Osteoblast (primary cell): ENCODE data around the gene ACAP1. TPM values are rescaled to one million over a fixed set of nuclear protein-coding genes. Genes with fewer than 3 reads are reported as not detected.

Experiments
- DNase-seq: peaks from one replicate; pipeline ENCODE4 v3.0.0; 2011; ENCODE audit warnings: low spot score, mixed read lengths; ENCODE audit not compliant: insufficient read length; ENCODE audit errors: missing footprints
- H2AFZ ChIP-seq: 2 replicates; pipeline ENCODE4 v1.6.0; 2011; ENCODE audit warnings: mild to moderate bottlenecking, low read length
- H3K27ac ChIP-seq: 2 replicates; pipeline ENCODE4 v1.5.1; 2011; ENCODE audit warnings: mild to moderate bottlenecking, low read depth, low read length, moderate library complexity
- H3K27me3 ChIP-seq: 2 replicates; pipeline ENCODE4 v1.6.0; 2012; ENCODE audit warnings: mild to moderate bottlenecking, control low read depth, inconsistent platforms, low read length, moderate library complexity; ENCODE audit not compliant: insufficient read depth
- H3K36me3 ChIP-seq: 2 replicates; pipeline ENCODE4 v1.5.1; 2011; ENCODE audit warnings: mild to moderate bottlenecking, low read length, control low read depth, moderate library complexity; ENCODE audit not compliant: insufficient read depth
- H3K4me1 ChIP-seq: 2 replicates; pipeline ENCODE4 v1.5.1; 2011; ENCODE audit warnings: mild to moderate bottlenecking, low read length, control low read depth, moderate library complexity; ENCODE audit not compliant: insufficient read depth
- H3K4me2 ChIP-seq: 2 replicates; pipeline ENCODE4 v1.6.0; 2011; ENCODE audit warnings: mild to moderate bottlenecking, low read length; ENCODE audit not compliant: insufficient read depth
- H3K4me3 ChIP-seq: fragments of 200-600 bp; sonication (generic); 3 replicates; pipeline ENCODE4 v1.5.1; 2012; ENCODE audit warnings: mild to moderate bottlenecking, low read length, inconsistent platforms; ENCODE audit not compliant: insufficient read depth
- H3K79me2 ChIP-seq: 2 replicates; pipeline ENCODE4 v1.6.0; 2012; ENCODE audit warnings: mild to moderate bottlenecking, low read length, control low read depth, inconsistent platforms; ENCODE audit not compliant: insufficient read depth
- H3K9me3 ChIP-seq: 2 replicates; pipeline ENCODE4 v1.5.1; 2011; ENCODE audit warnings: low read depth, low read length, control low read depth
- H4K20me1 ChIP-seq: 2 replicates; pipeline ENCODE4 v1.6.0; 2012; ENCODE audit warnings: mild to moderate bottlenecking, low read length, control low read depth; ENCODE audit not compliant: insufficient read depth
- total RNA-seq: library from RNA; depleted of rRNA; stranded (reverse); fragments of >200 nt; gene quantifications from 2 replicates; pipeline ENCODE4 v1.2.3, GENCODE V29; 2012
- TF ChIP-seq, protein P1 (sequence below): IDR thresholded peaks from 2 replicates; pipeline ENCODE4 v1.5.1; 2011; ENCODE audit warnings: mild to moderate bottlenecking, low read depth, low read length, moderate library complexity; ENCODE audit errors: extremely low read depth

ACAP1 gene
- total RNA-seq, 1 donor = not detected

DNA sequence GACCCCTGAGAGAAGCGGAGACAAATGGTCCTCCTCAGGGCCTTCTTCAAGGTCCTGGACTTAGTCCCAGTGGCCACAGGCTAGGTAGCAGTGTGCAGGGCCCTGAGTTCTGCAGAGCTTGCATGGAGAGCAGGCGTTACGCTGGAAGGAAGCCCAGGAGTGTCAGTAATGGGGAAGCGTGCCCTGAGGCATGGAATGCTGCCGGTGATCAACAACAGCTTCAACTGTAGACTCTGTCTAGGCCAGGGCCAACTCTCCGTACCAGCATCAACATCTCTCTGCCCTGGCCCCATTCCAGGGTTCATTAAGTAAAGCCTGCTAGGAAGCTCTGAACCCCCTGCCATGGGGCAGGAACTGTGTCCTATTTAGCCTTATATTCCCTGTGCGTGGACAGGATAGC is 44.0 kb downstream of the ACAP1 start:
- Histone ChIP-seq H3K79me2 (no peaks in the 10 kb centered on the region), H3K36me3 (no peaks in the 10 kb centered on the region), H3K9me3 (peaks cover 5% of the 10 kb centered on the region), H4K20me1 (no peaks in the 10 kb centered on the region), H3K4me2 (peak overlapping the region; percentile 39), H3K4me1 (peaks cover 3% of the 10 kb centered on the region), H3K27me3 (peaks cover 48% of the 10 kb centered on the region), H3K4me3 (no peak overlapping the region), H3K27ac (no peak overlapping the region), H2AFZ (no peak overlapping the region)
- DNase-seq = peak; percentile 91
- TF ChIP-seq, protein P1, sequence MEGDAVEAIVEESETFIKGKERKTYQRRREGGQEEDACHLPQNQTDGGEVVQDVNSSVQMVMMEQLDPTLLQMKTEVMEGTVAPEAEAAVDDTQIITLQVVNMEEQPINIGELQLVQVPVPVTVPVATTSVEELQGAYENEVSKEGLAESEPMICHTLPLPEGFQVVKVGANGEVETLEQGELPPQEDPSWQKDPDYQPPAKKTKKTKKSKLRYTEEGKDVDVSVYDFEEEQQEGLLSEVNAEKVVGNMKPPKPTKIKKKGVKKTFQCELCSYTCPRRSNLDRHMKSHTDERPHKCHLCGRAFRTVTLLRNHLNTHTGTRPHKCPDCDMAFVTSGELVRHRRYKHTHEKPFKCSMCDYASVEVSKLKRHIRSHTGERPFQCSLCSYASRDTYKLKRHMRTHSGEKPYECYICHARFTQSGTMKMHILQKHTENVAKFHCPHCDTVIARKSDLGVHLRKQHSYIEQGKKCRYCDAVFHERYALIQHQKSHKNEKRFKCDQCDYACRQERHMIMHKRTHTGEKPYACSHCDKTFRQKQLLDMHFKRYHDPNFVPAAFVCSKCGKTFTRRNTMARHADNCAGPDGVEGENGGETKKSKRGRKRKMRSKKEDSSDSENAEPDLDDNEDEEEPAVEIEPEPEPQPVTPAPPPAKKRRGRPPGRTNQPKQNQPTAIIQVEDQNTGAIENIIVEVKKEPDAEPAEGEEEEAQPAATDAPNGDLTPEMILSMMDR = no peak

DNA sequence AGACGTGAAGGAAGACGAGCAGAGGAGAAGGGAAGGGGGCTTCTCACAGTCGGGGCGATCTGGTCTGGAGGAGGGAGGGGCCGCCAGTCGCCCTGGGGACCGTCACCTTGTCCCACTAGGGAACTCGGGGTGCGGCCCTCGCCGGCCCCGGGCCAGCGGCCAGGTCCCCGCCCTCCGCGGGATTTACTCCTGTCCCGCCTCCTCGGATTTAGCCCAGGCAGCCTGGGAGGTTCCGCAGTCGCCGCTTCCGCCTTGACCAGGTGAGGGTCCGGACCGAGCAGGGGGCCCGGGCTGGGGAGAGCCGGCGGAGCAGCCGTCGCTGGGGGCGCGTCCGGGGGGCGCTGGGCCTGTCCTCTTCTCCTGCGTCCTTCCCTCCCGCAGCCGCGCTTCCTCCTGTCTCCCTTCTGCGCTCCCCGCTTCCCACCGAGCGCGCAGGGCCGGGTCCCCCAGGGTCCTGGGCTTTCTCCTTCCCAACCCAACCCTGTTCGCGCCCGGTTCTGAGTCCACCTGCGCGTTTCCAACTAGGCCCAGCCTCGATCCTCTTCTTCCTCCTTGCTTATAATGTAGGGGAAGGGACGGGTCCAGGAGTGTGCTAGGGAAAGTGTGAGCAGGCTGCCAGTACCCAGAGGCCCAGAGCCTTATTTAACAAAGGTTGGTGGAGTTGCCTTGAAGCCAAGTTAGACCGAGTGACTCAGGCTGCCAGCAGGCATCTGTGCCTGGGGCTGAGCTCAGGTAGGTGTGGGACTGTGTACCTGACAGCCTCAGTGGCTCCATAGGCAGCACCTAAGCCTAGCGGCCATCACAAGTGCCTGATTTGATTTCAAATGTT is 44.7 kb downstream of the ACAP1 start, which contains the start of gene TNK1:
TNK1 (plus strand) TSS at position 235 of the 829 bp plus-strand sequence. CDS start 1,838 bp downstream, outside the sequence.
- Histone ChIP-seq H4K20me1 (no peaks in the 10 kb centered on the region), H3K4me2 (peak within 1 kb of the TSS; percentile 39), H3K27me3 (peaks cover 48% of the 10 kb centered on the region), H3K4me1 (peaks cover 3% of the 10 kb centered on the region), H3K79me2 (no peaks in the 10 kb centered on the region), H2AFZ (no peak within 1 kb of the TSS), H3K4me3 (peak within 1 kb of the TSS; percentile 30), H3K9me3 (peaks cover 5% of the 10 kb centered on the region), H3K36me3 (no peaks in the 10 kb centered on the region), H3K27ac (no peak within 1 kb of the TSS)
- TF ChIP-seq, protein P1 = no peak
- peak; percentile 85 for DNase-seq

DNA sequence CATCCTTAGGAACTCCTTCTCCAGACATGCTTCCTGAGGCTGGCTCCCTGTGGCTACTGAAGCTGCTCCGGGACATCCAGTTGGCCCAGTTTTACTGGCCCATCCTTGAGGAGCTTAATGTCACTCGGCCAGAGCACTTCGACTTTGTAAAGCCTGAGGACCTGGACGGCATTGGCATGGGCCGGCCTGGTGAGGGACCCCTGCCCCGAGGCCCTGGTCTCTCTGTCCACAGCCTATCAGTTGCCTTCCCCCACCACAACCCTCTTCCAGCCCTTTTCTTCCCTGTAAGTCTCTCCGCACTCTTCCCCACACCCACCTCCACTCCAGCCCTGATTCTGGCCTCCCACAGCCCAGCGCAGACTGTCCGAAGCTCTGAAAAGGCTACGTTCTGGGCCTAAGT is 46.6 kb downstream of the ACAP1 start:
- no peaks in the 10 kb centered on the region for H3K36me3 ChIP-seq
- no peak overlapping the region for H2AFZ ChIP-seq
- H3K27ac ChIP-seq = no peak overlapping the region
- no peaks in the 10 kb centered on the region for H4K20me1 ChIP-seq
- TF ChIP-seq, protein P1 = no peak
- peaks cover 3% of the 10 kb centered on the region for H3K4me1 ChIP-seq
- peak; percentile 68 for DNase-seq
- H3K4me2 ChIP-seq = no peak overlapping the region
- H3K27me3 ChIP-seq = peaks cover 48% of the 10 kb centered on the region
- H3K9me3 ChIP-seq = peaks cover 5% of the 10 kb centered on the region
- H3K4me3 ChIP-seq = no peak overlapping the region
- H3K79me2 ChIP-seq = no peaks in the 10 kb centered on the region

DNA sequence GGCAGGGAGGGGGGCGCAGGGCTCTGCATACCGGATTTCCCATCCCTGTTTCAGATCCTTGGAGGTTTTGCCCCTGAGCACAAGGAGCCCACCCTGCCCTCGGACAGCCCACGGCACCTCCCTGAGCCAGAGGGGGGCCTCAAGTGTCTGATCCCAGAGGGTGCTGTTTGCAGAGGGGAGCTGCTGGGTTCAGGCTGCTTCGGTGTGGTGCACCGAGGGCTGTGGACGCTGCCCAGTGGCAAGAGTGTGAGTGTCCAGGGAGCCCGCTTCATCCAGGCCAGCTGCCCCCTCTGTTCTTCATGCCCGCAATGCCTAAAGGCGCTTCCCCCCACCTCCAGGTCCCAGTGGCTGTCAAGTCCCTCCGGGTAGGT is 47.0 kb downstream of the ACAP1 start:
- no peak overlapping the region for H2AFZ ChIP-seq

More for the DNA sequence above, 47.0 kb downstream of the ACAP1 start:
- Histone ChIP-seq H3K79me2 (no peaks in the 10 kb centered on the region), H3K36me3 (no peaks in the 10 kb centered on the region), H4K20me1 (no peaks in the 10 kb centered on the region), H3K4me1 (peaks cover 3% of the 10 kb centered on the region), H3K4me2 (peak overlapping the region; percentile 71), H3K27ac (no peak overlapping the region), H3K9me3 (peaks cover 5% of the 10 kb centered on the region), H3K27me3 (peaks cover 48% of the 10 kb centered on the region), H3K4me3 (peak overlapping the region; percentile 50)
- DNase-seq = peak; percentile 69
- TF ChIP-seq, protein P1 = no peak
